Kidney (tissue), 14 donors: ENCODE measurements around the gene MRTFA. TPM values are rescaled to one million over a fixed set of nuclear protein-coding genes. Genes with fewer than 3 reads are reported as not detected.

Source experiments
- DNase-seq, 5 donors: peaks; one replicate each; pipeline ENCODE4 v3.0.0-alpha.2; 2013 to 2020
- FAIRE-seq: peaks from 2 replicates; lab custom pipeline; 2012; peaks lifted over from hg19 to GRCh38; lab: Jason Lieb, UNC
- H3K27ac ChIP-seq, 2 donors: one replicate each; pipeline ENCODE4 v1.7.0; 2013; ENCODE audit warnings: low read depth in 2 of 2, low read length in 2 of 2, inconsistent platforms in 1 of 2
- H3K27me3 ChIP-seq: one replicate; pipeline ENCODE4 v1.7.1; 2013; ENCODE audit warnings: low read length, inconsistent platforms; ENCODE audit not compliant: control insufficient read depth, insufficient read depth
- H3K36me3 ChIP-seq, 3 donors: one replicate each; pipeline versions ENCODE4 v1.7.0 to v1.7.1; 2013; ENCODE audit warnings: low read length in 3 of 3, control low read depth in 1 of 3, inconsistent platforms in 1 of 3; ENCODE audit not compliant: insufficient read depth in 3 of 3, control insufficient read depth in 2 of 3
- H3K4me1 ChIP-seq, 3 donors: one replicate each; pipeline versions ENCODE4 v1.7.0 to v1.7.1; 2013; ENCODE audit warnings: low read length in 3 of 3, inconsistent platforms in 1 of 3, low read depth in 1 of 3; ENCODE audit not compliant: control insufficient read depth in 2 of 3, insufficient read depth in 2 of 3
- H3K4me3 ChIP-seq, 3 donors: one replicate each; pipeline versions ENCODE4 v1.7.0 to v1.8.1; 2013; ENCODE audit warnings: low read length in 3 of 3, control low read depth in 1 of 3, inconsistent platforms in 1 of 3
- H3K9ac ChIP-seq, 3 donors: one replicate each; pipeline versions ENCODE4 v1.7.0 to v1.7.1; 2013; ENCODE audit warnings: low read length in 3 of 3, control low read depth in 1 of 3, inconsistent platforms in 1 of 3
- H3K9me3 ChIP-seq, 3 donors: one replicate each; pipeline versions ENCODE4 v1.7.0 to v1.7.1; 2013; ENCODE audit warnings: low read length in 3 of 3, control low read depth in 1 of 3, inconsistent platforms in 1 of 3; ENCODE audit not compliant: control insufficient read depth in 2 of 3, insufficient read depth in 1 of 3
- CTCF ChIP-seq: IDR thresholded peaks from 3 replicates; pipeline ENCODE4 v1.5.1; 2012; ENCODE audit warnings: mild to moderate bottlenecking, moderate library complexity, borderline replicate concordance; ENCODE audit not compliant: insufficient read depth; ENCODE audit errors: extremely low read depth
- intact Hi-C: fragments of 100-400 bp; cut with DNase I; formaldehyde crosslinking; loops from one replicate; pipeline ENCODE4 v1.11.1; 2022
- polyA plus RNA-seq: library from polyadenylated mRNA; stranded (reverse); fragments of 350-450 nt; fragmentation: Illumina TruSeq; extraction: RNeasy Lipid Tissue Mini Kit (QIAGEN cat#74804); gene quantifications from one replicate; pipeline ENCODE4 v1.2.3, GENCODE V29; 2014; ENCODE audit warnings: low read depth, low replicate concordance; ENCODE audit not compliant: insufficient read depth
- total RNA-seq: library from RNA; stranded (reverse); fragmentation: NEBNext Ultra II Directional; extraction: Animal tissue kit (Norgen Biotek cat#: 25700); gene quantifications from one replicate; pipeline ENCODE4 v1.2.1, GENCODE V29; 2021
- donor health status: control.
- donor health status: control.
- donor health status: control.
- donor health status: control.
- donor health status: control.
- donor health status: DM: yes; HTN: yes; CAD: no.
- donor health status: Normal renal cell carcinoma (clear cell type).

MRTFA gene
- total and polyA plus RNA-seq, 2 donors from 2014 or later: 12.5 to 59.9 TPM

DNA sequence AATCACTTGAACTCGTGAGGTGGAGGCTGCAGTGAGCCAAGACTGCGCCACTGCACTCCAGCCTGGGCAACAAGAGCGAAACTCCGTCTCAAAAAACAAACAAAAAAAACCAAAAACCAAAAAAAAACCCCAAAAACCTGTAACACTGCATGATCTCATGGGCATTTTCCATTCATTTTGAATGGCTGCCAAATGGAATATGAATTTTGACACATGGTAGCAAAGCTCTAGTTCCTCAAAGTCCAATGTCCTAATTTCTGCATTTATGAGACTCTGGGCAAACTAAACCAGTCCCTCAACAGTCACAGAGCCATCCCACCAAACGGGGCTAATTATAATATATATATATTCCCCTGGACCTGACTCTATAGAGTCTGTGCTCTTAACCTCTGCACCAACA is 204.4 kb downstream of the MRTFA start:
- no peaks in the 10 kb centered on the region for H3K27me3 ChIP-seq

DNA sequence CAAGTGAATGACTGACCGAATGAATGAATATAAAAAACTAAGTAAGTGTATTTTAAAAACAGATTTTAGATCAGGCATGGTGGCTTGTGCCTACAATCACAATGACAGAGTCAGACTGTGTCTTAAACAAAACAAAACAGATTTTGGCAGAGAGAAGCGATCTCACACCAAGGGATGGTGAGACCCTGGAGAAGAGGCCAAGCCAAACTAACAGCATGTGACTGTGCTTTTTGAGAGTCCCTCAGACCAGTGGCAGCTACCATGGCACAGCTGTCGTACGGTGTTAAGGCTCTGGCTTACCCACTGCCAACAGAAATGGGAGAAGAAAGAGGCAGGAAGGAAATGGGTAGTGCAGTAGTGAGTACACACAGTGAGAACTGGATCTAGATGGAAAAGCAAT is 205.5 kb downstream of the MRTFA start:
- Histone ChIP-seq H3K4me1 (no peaks in the 10 kb centered on the region), H3K27me3 (no peaks in the 10 kb centered on the region), H3K27ac (no peak overlapping the region), H3K4me3 (no peak overlapping the region), H3K9ac (no peak overlapping the region), H3K9me3 (no peaks in the 10 kb centered on the region), H3K36me3 (peaks cover 2 to 22% (median 13%) of the 10 kb centered on the region in 3 donors)
- no peak for TF ChIP-seq CTCF
- FAIRE-seq (no peak), DNase-seq (no peak)
- intact Hi-C loops: no loop called here

More for the DNA sequence above, 204.4 kb downstream of the MRTFA start:
- peaks cover 0 to 22% (median 13%) of the 10 kb centered on the region in 3 donors for H3K36me3 ChIP-seq
- no peak for TF ChIP-seq CTCF
- no peak overlapping the region for H3K4me3 ChIP-seq
- H3K9ac ChIP-seq: no peak overlapping the region
- H3K9me3 ChIP-seq: no peaks in the 10 kb centered on the region
- no peak for FAIRE-seq
- no peak overlapping the region for H3K27ac ChIP-seq
- intact Hi-C loops: no loop called here
- H3K4me1 ChIP-seq: peaks cover 0 to 2% (median 0%) of the 10 kb centered on the region in 3 donors
- DNase-seq: no peak

DNA sequence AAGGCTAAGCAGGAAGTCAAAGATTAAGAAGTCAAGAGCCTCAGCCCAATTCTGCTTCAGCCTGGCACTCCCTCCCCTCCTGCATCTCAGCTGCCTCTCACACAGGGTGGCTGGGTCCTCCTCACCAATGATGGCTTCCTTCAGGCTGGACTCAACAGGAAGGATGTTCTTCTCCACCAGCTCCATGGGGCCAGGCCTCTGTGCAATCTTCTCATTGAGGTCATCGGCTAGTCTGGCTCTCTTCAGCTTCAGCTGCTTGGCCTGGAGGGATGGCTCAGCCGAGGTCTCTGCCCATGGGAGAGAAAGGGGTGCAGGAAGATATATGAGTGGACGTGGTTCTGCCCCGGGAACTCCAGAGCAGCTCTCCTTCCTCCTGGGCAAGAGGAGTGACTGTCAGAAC is 207.0 kb downstream of the MRTFA start:
- no peak for TF ChIP-seq CTCF
- H3K36me3 ChIP-seq: peaks cover 2 to 22% (median 13%) of the 10 kb centered on the region in 3 donors
- H3K9ac ChIP-seq: no peak overlapping the region
- no peak overlapping the region for H3K27ac ChIP-seq
- no peaks in the 10 kb centered on the region for H3K27me3 ChIP-seq
- H3K9me3 ChIP-seq: no peaks in the 10 kb centered on the region
- H3K4me3 ChIP-seq: no peak overlapping the region
- DNase-seq: no peak
- FAIRE-seq: no peak
- intact Hi-C loops: no loop called here
- no peaks in the 10 kb centered on the region for H3K4me1 ChIP-seq

DNA sequence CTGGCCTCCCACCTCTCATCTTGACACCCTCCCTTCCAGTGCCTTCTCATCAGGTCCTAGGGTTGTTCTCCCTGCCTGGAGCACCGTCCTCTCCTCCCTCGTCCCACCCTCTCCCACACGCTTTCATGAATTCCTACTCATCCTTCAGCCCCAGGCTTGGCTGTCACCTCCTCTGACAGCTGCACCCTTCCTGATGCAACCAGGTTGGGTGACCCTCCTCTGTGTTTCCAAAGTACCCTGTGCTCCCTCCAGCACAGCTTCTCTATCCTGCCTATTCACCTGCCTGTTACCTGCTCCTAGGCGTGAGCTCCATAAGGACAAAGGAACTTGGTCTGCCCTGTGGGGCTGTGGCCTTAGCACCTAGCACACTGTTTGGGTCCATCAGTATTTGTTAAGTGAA is 207.7 kb downstream of the MRTFA start:
- no peaks in the 10 kb centered on the region for H3K9me3 ChIP-seq
- intact Hi-C loops: no loop called here
- peaks cover 2 to 22% (median 13%) of the 10 kb centered on the region in 3 donors for H3K36me3 ChIP-seq
- no peak overlapping the region for H3K9ac ChIP-seq
- H3K4me3 ChIP-seq: no peak overlapping the region
- DNase-seq: no peak
- TF ChIP-seq CTCF: no peak
- H3K27me3 ChIP-seq: no peaks in the 10 kb centered on the region
- FAIRE-seq: no peak
- H3K27ac ChIP-seq: no peak overlapping the region
- no peaks in the 10 kb centered on the region for H3K4me1 ChIP-seq
